ENCODE results near the gene KLHL40. TPM values are rescaled to one million over a fixed set of nuclear protein-coding genes. Genes with fewer than 3 reads are reported as not detected.
A peak's percentile ranks its signal among the peaks of the same experiment; 100 is the strongest.

Gene KLHL40
- total and polyA plus RNA-seq, 2 experiments from 2014 or later, result not detected

GRCh38 chr3:42684632-42685362 lies 540 bp upstream of the KLHL40 start:
- DNase-seq (ENCODE audit: low spot score), result no peak
- TF ChIP-seq EZH2 (IDR thresholded peaks at IDR 0.05; ENCODE audit: borderline replicate concordance) (no peak), EZH2phosphoT487 (IDR thresholded peaks at IDR 0.05; ENCODE audit: low read depth, severe bottlenecking, unreplicated experiment) (no peak), CTCF (IDR thresholded peaks at IDR 0.05; ENCODE audit: poor library complexity) (no peak)
- Histone ChIP-seq H3K79me2 (no peaks in the 10 kb centered on the region), H3K27ac (peak overlapping the region; percentile 72), H3K4me2 (peak overlapping the region; percentile 26), H3K36me3 (replicated peaks; ENCODE audit: insufficient read depth, low read depth) (no peaks in the 10 kb centered on the region), H3K9me2 (replicated peaks; ENCODE audit: insufficient read depth) (no peaks in the 10 kb centered on the region), H3K4me1 (ENCODE audit: insufficient read depth) (peaks cover 5% of the 10 kb centered on the region), H3K4me3 (no peak overlapping the region), H3K9me3 (ENCODE audit: low read depth) (no peaks in the 10 kb centered on the region), H3K27me3 (no peaks in the 10 kb centered on the region), H4K20me1 (ENCODE audit: insufficient read depth, poor library complexity, severe bottlenecking) (no peaks in the 10 kb centered on the region), H2AFZ (no peak overlapping the region)
- WGBS (ENCODE audit: low lambda C conversion rate, missing lambda C conversion rate), result 80% methylated on average over 7 of the region's 7 CpGs

GRCh38 chr3:42685891-42686820 lies 819 bp downstream of the KLHL40 start:
- Histone ChIP-seq H3K27ac (no peak overlapping the region), H3K27me3 (no peaks in the 10 kb centered on the region), H3K4me3 (no peak overlapping the region), H3K4me1 (ENCODE audit: insufficient read depth) (peaks cover 5% of the 10 kb centered on the region), H3K36me3 (replicated peaks; ENCODE audit: insufficient read depth, low read depth) (no peaks in the 10 kb centered on the region), H3K79me2 (no peaks in the 10 kb centered on the region), H3K4me2 (no peak overlapping the region), H3K9me3 (ENCODE audit: low read depth) (no peaks in the 10 kb centered on the region), H4K20me1 (ENCODE audit: insufficient read depth, poor library complexity, severe bottlenecking) (no peaks in the 10 kb centered on the region), H2AFZ (no peak overlapping the region), H3K9me2 (replicated peaks; ENCODE audit: insufficient read depth) (no peaks in the 10 kb centered on the region)
- WGBS (ENCODE audit: low lambda C conversion rate, missing lambda C conversion rate), result 99% methylated on average over 79 of the region's 80 CpGs
- no peak for TF ChIP-seq CTCF (IDR thresholded peaks at IDR 0.05; ENCODE audit: poor library complexity)
- TF ChIP-seq EZH2 (IDR thresholded peaks at IDR 0.05; ENCODE audit: borderline replicate concordance), result no peak
- TF ChIP-seq EZH2phosphoT487 (IDR thresholded peaks at IDR 0.05; ENCODE audit: low read depth, severe bottlenecking, unreplicated experiment), result no peak
- DNase-seq (ENCODE audit: low spot score), result no peak

- Histone ChIP-seq H3K4me3 (no peak overlapping the region), H3K4me1 (ENCODE audit: insufficient read depth) (peaks cover 5% of the 10 kb centered on the region), H3K36me3 (replicated peaks; ENCODE audit: insufficient read depth, low read depth) (no peaks in the 10 kb centered on the region), H3K9me3 (ENCODE audit: low read depth) (no peaks in the 10 kb centered on the region), H4K20me1 (ENCODE audit: insufficient read depth, poor library complexity, severe bottlenecking) (no peaks in the 10 kb centered on the region), H3K27me3 (no peaks in the 10 kb centered on the region), H3K4me2 (no peak overlapping the region), H3K9me2 (replicated peaks; ENCODE audit: insufficient read depth) (no peaks in the 10 kb centered on the region), H3K27ac (no peak overlapping the region), H3K79me2 (no peaks in the 10 kb centered on the region), H2AFZ (no peak overlapping the region)
- no peak for DNase-seq (ENCODE audit: low spot score)
- 94% methylated on average over 7 of the region's 7 CpGs for WGBS (ENCODE audit: low lambda C conversion rate, missing lambda C conversion rate)
- no peak for TF ChIP-seq CTCF (IDR thresholded peaks at IDR 0.05; ENCODE audit: poor library complexity)
- no peak for TF ChIP-seq EZH2 (IDR thresholded peaks at IDR 0.05; ENCODE audit: borderline replicate concordance)
- no peak for TF ChIP-seq EZH2phosphoT487 (IDR thresholded peaks at IDR 0.05; ENCODE audit: low read depth, severe bottlenecking, unreplicated experiment)
These were observed 1.7 kb downstream of the KLHL40 start for GRCh38 chr3:42686832-42687650.
